ENCODE results near the gene CXCL11.

DNA sequence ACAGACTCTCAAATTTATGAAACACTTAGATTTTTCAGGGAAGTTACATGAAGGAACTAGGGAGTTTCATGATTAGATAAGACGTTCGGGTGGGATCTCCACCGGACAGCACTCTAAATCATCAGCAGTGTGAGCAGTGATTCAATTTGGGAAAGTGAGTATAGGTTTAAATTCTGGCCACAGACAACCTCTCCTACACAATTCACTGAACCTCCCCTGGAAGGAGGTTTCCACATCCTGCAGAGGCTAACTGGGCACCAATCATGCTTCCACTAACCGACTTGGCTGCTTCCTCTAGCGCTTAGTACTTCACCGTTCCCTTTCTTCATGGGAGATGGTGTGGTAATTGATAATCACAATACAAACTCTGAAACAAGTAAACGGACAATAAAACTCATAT lies 34.2 kb downstream of the CXCL11 start:
- TF ChIP-seq POLR2AphosphoS5 (IDR thresholded peaks at IDR 0.05; ENCODE audit: low read depth, low read length) (no peak), POLR2A (IDR thresholded peaks at IDR 0.05; ENCODE audit: low read depth, low read length) (no peak), TAF1 (IDR thresholded peaks at IDR 0.05; ENCODE audit: borderline replicate concordance, low read depth, low read length) (no peak)
